ENCODE measurements around the gene SLFN5.
"Not testable (repeated sequence)": the region's sequence is repeated elsewhere in the genome, so short reads cannot be mapped to it uniquely, and the experiment has no call there.

SLFN5 gene

GRCh38 chr17:35287286-35287811, 44.5 kb downstream of the SLFN5 start:
- Histone ChIP-seq H3K4me1 (ENCODE audit: control insufficient read depth, insufficient read depth, low read length, poor library complexity, severe bottlenecking) (peaks cover 5% of the 10 kb centered on the region), H3K27ac (ENCODE audit: low read depth, low read length, severe bottlenecking) (no peak overlapping the region), H3K9me3 (ENCODE audit: control insufficient read depth, low read length) (no peaks in the 10 kb centered on the region), H3K36me3 (ENCODE audit: control insufficient read depth, insufficient read depth, low read length) (no peaks in the 10 kb centered on the region), H3K4me3 (ENCODE audit: extremely low read depth, insufficient read depth, low read length, poor library complexity, severe bottlenecking) (no peak overlapping the region)
- no CpG with 5 or more reads among the region's 1 CpG for WGBS, 2 experiments (ENCODE audit: insufficient coverage in 2 of 2)

- Histone ChIP-seq H3K9me3 (ENCODE audit: control insufficient read depth, low read length) (no peaks in the 10 kb centered on the region), H3K36me3 (ENCODE audit: control insufficient read depth, insufficient read depth, low read length) (no peaks in the 10 kb centered on the region), H3K27ac (ENCODE audit: low read depth, low read length, severe bottlenecking) (no peak overlapping the region), H3K4me3 (ENCODE audit: extremely low read depth, insufficient read depth, low read length, poor library complexity, severe bottlenecking) (no peak overlapping the region), H3K4me1 (ENCODE audit: control insufficient read depth, insufficient read depth, low read length, poor library complexity, severe bottlenecking) (peaks cover 5% of the 10 kb centered on the region)
- 100% methylated on average over 1 of the region's 1 CpG; no CpG with 5 or more reads in 1 of the 2 experiments for WGBS, 2 experiments (ENCODE audit: insufficient coverage in 2 of 2)
Observed at GRCh38 chr17:35289222-35289621, 46.4 kb downstream of the SLFN5 start.

GRCh38 chr17:35291802-35292201, 48.9 kb downstream of the SLFN5 start:
- H3K27ac ChIP-seq (ENCODE audit: low read depth, low read length, severe bottlenecking), result no peak overlapping the region
- peaks cover 2% of the 10 kb centered on the region for H3K9me3 ChIP-seq (ENCODE audit: control insufficient read depth, low read length)
- no peak overlapping the region for H3K4me3 ChIP-seq (ENCODE audit: extremely low read depth, insufficient read depth, low read length, poor library complexity, severe bottlenecking)
- H3K4me1 ChIP-seq (ENCODE audit: control insufficient read depth, insufficient read depth, low read length, poor library complexity, severe bottlenecking), result no peaks in the 10 kb centered on the region
- 100% methylated on average over 1 of the region's 1 CpG; no CpG with 5 or more reads in 1 of the 2 experiments for WGBS, 2 experiments (ENCODE audit: insufficient coverage in 2 of 2)
- H3K36me3 ChIP-seq (ENCODE audit: control insufficient read depth, insufficient read depth, low read length), result no peaks in the 10 kb centered on the region

- H3K4me3 ChIP-seq (ENCODE audit: extremely low read depth, insufficient read depth, low read length, poor library complexity, severe bottlenecking), result no peak overlapping the region
- H3K36me3 ChIP-seq (ENCODE audit: control insufficient read depth, insufficient read depth, low read length), result no peaks in the 10 kb centered on the region
- no peak overlapping the region for H3K27ac ChIP-seq (ENCODE audit: low read depth, low read length, severe bottlenecking)
- WGBS, 2 experiments (ENCODE audit: insufficient coverage in 2 of 2), result no CpG with 5 or more reads among the region's 1 CpG
- no peaks in the 10 kb centered on the region for H3K4me1 ChIP-seq (ENCODE audit: control insufficient read depth, insufficient read depth, low read length, poor library complexity, severe bottlenecking)
- peaks cover 10% of the 10 kb centered on the region for H3K9me3 ChIP-seq (ENCODE audit: control insufficient read depth, low read length)
Observed at GRCh38 chr17:35293151-35293847, 50.4 kb downstream of the SLFN5 start.

DNA sequence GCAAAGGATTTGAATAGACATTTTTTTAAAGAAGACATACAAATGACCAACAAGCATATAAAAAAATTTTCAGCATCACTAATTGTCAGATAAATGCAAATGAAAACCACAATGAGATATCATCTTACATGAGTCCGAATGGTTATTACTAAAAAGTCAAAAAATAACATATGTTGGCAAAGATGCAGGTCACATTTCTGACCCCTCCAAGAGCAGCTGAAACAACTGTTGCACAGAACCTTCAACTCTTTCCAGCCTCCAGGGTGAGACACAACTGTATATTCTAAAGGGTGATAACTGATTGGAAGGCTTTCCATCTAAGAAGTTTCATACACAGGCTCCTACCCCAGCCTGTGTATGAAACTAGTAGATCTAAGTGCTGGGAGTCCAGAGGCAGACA, 51.9 kb downstream of the SLFN5 start:
- Histone ChIP-seq H3K9me3 (ENCODE audit: control insufficient read depth, low read length) (peaks cover 17% of the 10 kb centered on the region), H3K36me3 (ENCODE audit: control insufficient read depth, insufficient read depth, low read length) (no peaks in the 10 kb centered on the region), H3K27ac (ENCODE audit: low read depth, low read length, severe bottlenecking) (no peak overlapping the region), H3K4me3 (ENCODE audit: extremely low read depth, insufficient read depth, low read length, poor library complexity, severe bottlenecking) (no peak overlapping the region), H3K4me1 (ENCODE audit: control insufficient read depth, insufficient read depth, low read length, poor library complexity, severe bottlenecking) (no peaks in the 10 kb centered on the region)
- no CpG with 5 or more reads among the region's 1 CpG for WGBS, 2 experiments (ENCODE audit: insufficient coverage in 2 of 2)

- H3K27ac ChIP-seq (ENCODE audit: low read depth, low read length, severe bottlenecking), result no peak overlapping the region
- no peaks in the 10 kb centered on the region for H3K4me1 ChIP-seq (ENCODE audit: control insufficient read depth, insufficient read depth, low read length, poor library complexity, severe bottlenecking)
- H3K9me3 ChIP-seq (ENCODE audit: control insufficient read depth, low read length), result peaks cover 19% of the 10 kb centered on the region
- 100% methylated on average over 1 of the region's 1 CpG for WGBS, 2 experiments (ENCODE audit: insufficient coverage in 2 of 2)
- H3K4me3 ChIP-seq (ENCODE audit: extremely low read depth, insufficient read depth, low read length, poor library complexity, severe bottlenecking), result no peak overlapping the region
- no peaks in the 10 kb centered on the region for H3K36me3 ChIP-seq (ENCODE audit: control insufficient read depth, insufficient read depth, low read length)
Observed at GRCh38 chr17:35295686-35296085, 52.8 kb downstream of the SLFN5 start.

DNA sequence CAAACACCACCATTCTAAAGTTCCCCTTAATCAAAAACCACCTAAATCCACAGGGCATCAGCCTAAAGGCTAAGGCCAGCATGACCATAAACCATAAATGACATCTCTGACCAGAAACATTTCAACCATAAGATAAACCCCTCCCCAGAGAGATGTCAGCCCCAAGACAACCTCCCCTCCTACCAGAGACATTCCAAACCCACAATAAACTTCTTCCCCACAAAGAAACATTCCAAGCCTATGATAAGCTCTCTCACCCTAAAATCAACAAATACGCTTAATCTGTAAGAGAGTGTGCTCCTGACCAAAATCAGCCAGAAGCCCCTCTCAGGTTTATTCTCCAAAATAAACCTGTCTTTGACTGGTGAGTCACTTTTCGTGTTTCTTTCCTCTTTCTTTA, 54.8 kb downstream of the SLFN5 start:
- H3K4me3 ChIP-seq (ENCODE audit: extremely low read depth, insufficient read depth, low read length, poor library complexity, severe bottlenecking), result no peak overlapping the region
- WGBS, 2 experiments (ENCODE audit: insufficient coverage in 2 of 2), result 89 to 92% methylated on average over 1 of the region's 2 CpGs

DNA sequence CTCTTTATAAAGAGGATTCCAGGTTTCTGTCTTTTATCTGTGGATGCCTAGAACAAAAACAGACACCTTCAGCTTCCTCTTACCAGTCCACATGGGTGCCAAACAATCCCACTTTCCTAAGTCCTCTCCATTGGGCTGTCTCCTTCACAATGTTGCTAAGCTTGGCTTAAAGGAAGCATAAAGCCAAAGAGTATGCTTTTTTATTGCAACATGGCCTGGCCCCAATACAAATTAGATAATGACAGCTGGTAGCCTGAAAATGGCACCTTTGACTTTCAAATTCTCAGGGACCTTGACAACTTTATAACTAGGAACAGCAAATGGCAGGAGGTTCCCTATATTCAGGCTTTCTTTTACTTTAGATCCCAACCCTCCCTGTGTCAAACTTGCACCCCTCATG, 55.8 kb downstream of the SLFN5 start:
- Histone ChIP-seq H3K9me3 (ENCODE audit: control insufficient read depth, low read length) (peaks cover 27% of the 10 kb centered on the region), H3K4me3 (ENCODE audit: extremely low read depth, insufficient read depth, low read length, poor library complexity, severe bottlenecking) (no peak overlapping the region), H3K4me1 (ENCODE audit: control insufficient read depth, insufficient read depth, low read length, poor library complexity, severe bottlenecking) (no peaks in the 10 kb centered on the region), H3K27ac (ENCODE audit: low read depth, low read length, severe bottlenecking) (no peak overlapping the region), H3K36me3 (ENCODE audit: control insufficient read depth, insufficient read depth, low read length) (no peaks in the 10 kb centered on the region)

More for the DNA sequence above, 54.8 kb downstream of the SLFN5 start:
- no peaks in the 10 kb centered on the region for H3K36me3 ChIP-seq (ENCODE audit: control insufficient read depth, insufficient read depth, low read length)
- no peak overlapping the region for H3K27ac ChIP-seq (ENCODE audit: low read depth, low read length, severe bottlenecking)
- H3K9me3 ChIP-seq (ENCODE audit: control insufficient read depth, low read length), result peaks cover 27% of the 10 kb centered on the region
- H3K4me1 ChIP-seq (ENCODE audit: control insufficient read depth, insufficient read depth, low read length, poor library complexity, severe bottlenecking), result no peaks in the 10 kb centered on the region

GRCh38 chr17:35299135-35299534, 56.3 kb downstream of the SLFN5 start:
- H3K27ac ChIP-seq (ENCODE audit: low read depth, low read length, severe bottlenecking), result no peak overlapping the region
- H3K36me3 ChIP-seq (ENCODE audit: control insufficient read depth, insufficient read depth, low read length), result no peaks in the 10 kb centered on the region
- H3K9me3 ChIP-seq (ENCODE audit: control insufficient read depth, low read length), result peaks cover 27% of the 10 kb centered on the region
- H3K4me1 ChIP-seq (ENCODE audit: control insufficient read depth, insufficient read depth, low read length, poor library complexity, severe bottlenecking), result no peaks in the 10 kb centered on the region
- 79 to 81% methylated on average over 5 of the region's 5 CpGs for WGBS, 2 experiments (ENCODE audit: insufficient coverage in 2 of 2)
- no peak overlapping the region for H3K4me3 ChIP-seq (ENCODE audit: extremely low read depth, insufficient read depth, low read length, poor library complexity, severe bottlenecking)

GRCh38 chr17:35309345-35309744, 66.5 kb downstream of the SLFN5 start:
- not testable (repeated sequence) for H3K9me3 ChIP-seq (ENCODE audit: control insufficient read depth, low read length); H3K27ac ChIP-seq (ENCODE audit: low read depth, low read length, severe bottlenecking); H3K4me3 ChIP-seq (ENCODE audit: extremely low read depth, insufficient read depth, low read length, poor library complexity, severe bottlenecking); H3K4me1 ChIP-seq (ENCODE audit: control insufficient read depth, insufficient read depth, low read length, poor library complexity, severe bottlenecking); H3K36me3 ChIP-seq (ENCODE audit: control insufficient read depth, insufficient read depth, low read length)
- WGBS, 2 experiments (ENCODE audit: insufficient coverage in 2 of 2), result 100% methylated on average over 1 of the region's 3 CpGs; no CpG with 5 or more reads in 1 of the 2 experiments

DNA sequence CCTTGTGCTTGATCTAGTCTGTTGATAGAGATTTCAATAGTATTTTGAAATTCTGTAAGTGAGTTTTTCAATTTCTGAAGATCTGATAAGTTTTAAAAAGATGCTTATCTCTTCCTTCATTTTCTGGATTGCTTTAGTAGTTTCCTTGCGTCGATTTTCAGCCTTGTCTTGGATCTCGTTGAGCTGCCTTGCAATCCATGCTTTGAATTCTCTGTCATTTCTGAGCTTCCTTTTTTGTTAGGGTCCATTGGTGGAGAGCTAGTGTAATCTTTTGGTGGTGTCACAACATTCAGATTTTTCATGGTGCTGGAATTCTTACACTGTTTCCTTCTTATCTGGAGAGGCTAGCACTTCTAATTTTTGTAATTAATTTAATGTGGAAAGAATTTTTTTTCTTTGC, 69.5 kb downstream of the SLFN5 start:
- H3K9me3 ChIP-seq (ENCODE audit: control insufficient read depth, low read length), result no peaks in the 10 kb centered on the region
- no peaks in the 10 kb centered on the region for H3K36me3 ChIP-seq (ENCODE audit: control insufficient read depth, insufficient read depth, low read length)
- H3K4me1 ChIP-seq (ENCODE audit: control insufficient read depth, insufficient read depth, low read length, poor library complexity, severe bottlenecking), result peaks cover 7% of the 10 kb centered on the region
- no peak overlapping the region for H3K27ac ChIP-seq (ENCODE audit: low read depth, low read length, severe bottlenecking)
- 74% methylated on average over 3 of the region's 3 CpGs; no CpG with 5 or more reads in 1 of the 2 experiments for WGBS, 2 experiments (ENCODE audit: insufficient coverage in 2 of 2)
- no peak overlapping the region for H3K4me3 ChIP-seq (ENCODE audit: extremely low read depth, insufficient read depth, low read length, poor library complexity, severe bottlenecking)

Measured in mesodermal cell (in vitro differentiated cells).